ENCODE measurements around the gene GJA10.
A peak's percentile ranks its signal among the peaks of the same experiment; 100 is the strongest.

GJA10 gene

GRCh38 chr6:89917216-89917615 lies 22.9 kb downstream of the GJA10 start:
- no peak for DNase-seq (ENCODE audit: low read depth in 3 of 3)

- no peak for DNase-seq (ENCODE audit: low read depth in 3 of 3)
Observed at GRCh38 chr6:89917801-89918366, 23.6 kb downstream of the GJA10 start.

DNA sequence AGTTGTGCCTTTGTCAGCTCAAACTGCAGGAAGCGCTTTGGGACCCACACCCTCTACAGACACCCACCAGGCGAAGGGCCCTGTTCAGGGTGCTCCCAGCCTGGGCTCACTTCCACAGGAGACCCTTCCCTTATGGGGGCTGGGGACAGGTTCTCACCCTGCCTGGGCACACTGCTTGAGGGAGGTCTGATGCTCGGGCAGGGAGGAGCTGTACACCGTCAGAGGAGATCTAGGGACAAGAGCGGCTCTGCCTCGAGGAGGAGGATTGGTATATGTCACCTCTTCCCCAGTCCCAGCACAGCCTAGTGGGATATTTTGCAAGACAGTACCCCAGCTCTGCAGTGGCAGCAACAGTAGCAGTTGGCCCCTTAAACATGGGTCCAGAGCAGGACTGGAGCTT lies 26.9 kb downstream of the GJA10 start:
- no peak for DNase-seq (ENCODE audit: low read depth in 3 of 3)

DNA sequence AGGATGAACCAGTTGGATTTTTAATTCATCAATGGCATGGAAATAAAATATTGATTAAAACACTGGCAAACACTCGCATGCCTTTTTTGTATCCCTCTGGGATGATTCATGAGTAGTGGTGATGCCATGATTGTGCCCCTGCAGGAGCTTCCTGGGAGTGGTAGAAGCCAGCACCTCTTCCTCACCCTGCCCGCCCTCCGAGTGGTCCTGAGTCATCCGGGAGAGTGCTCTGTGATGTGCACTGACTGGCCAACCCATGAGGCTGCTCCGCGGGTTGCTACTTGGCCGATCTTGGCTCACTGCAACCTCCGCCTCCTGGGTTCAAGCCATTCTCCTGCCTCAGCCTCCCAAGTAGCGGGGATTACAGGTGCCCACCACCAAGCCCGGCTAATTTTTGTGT lies 27.4 kb downstream of the GJA10 start:
- no peak for DNase-seq (ENCODE audit: low read depth in 3 of 3)

DNA sequence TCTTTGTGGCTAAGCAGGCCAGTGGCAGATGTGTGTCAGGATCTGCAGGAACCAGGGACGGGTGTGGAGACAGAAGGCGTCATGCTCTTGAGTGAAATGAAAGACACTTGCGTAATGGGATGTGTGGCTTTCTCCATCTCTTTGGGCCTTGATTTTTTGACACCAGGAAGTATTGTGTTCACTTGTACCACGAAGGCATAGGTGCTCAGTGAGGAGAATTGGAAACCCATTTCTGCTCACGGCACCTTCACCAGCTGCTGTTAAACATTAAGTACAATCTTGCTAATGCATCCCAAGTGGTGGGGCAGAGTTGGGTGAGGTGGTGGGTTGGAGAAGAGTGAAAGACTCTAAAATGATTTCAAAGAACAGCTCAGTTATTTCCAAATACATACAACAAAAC lies 30.0 kb downstream of the GJA10 start:
- DNase-seq (ENCODE audit: low read depth in 3 of 3), result no peak

DNA sequence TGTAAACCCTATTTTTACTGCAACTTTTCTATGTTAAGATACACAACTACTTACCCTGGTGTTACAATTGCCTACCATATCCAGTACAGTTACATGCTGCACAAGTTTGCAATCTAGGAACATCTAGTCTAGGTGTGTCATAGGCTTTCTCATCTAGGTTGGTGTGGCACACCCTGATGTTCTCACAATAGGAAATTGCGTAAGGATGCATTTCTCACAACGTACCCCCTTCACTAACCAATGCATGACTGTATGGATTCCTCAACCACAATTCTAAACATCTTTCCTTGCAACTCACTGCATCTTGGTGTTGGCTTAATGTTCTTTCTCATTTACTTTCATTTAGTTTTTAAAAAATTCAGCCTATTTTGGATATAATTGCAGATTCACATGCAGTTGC lies 31.6 kb downstream of the GJA10 start:
- no peak for DNase-seq (ENCODE audit: low read depth in 3 of 3)

DNA sequence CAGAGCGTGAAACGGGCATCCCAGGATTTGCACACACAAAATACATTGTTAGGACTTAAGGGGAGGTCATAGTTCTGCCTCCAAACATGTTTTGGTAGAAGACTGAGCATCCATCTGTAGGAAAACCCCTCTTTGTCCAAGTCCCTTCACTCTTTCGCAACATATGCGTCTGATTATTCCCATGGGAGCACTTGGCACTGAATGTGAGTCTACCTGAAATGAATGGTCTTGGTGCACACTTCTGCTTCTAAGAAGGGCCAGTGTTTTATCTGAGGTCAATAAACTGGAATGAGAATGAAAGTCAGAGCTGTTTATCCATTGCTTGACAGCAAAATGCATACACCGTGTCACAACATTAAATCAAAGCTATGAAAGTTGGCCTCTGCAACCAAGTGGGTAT lies 33.0 kb downstream of the GJA10 start:
- DNase-seq (ENCODE audit: low read depth in 3 of 3), result no peak

DNA sequence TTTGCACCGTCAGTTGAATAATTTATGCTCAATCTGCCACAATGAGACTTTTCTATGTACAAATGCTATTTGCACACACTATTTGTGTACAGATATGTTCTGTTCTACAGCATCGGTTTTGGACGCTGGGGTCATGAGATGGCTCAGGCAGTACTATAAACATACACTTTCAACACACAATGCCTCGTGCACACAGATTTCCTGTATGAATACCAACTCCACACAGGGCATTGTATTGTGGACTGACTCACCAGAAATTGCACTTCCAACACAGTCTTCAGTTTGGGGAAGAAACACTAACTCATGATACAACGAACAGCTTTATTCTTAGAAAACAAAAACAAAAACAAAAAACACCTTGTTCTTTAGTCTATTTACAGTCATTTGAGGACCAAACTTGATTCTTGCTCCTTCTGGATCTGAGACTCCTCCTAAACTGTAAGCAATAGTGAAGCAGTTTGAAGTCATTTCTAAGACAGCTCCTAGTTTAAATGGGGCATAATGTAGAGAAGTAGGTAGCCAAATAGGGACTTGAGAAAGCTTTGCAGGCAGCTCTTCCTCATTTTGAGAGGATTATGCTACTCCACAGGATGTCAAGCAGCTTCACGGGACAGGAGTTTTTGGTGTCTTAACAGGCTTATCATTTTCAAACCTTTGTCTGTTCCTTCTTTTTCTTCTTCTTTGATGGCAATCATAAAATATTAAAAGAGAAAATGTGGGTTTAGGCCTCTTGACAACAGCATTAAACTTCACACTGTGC lies 33.7 kb downstream of the GJA10 start:
- DNase-seq (ENCODE audit: low read depth in 3 of 3), result no peak

DNA sequence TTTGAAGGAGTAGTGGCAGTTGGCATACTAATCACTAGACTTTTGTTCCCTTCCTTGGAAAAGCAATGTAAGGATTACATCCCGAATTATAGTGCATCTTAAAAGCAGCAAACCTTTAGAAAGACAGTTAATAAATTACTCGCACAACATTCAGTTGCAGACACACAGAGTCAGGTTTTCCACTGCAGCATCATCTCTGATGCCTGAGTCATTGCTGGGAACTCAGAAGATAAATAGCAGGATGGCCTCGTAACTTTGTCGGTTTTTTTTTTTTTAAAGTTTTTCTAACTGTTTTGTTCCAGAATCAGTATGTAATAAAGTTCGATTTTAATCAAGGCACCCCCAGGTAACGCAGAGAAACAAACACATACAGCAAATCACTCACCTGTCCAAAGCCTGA lies 34.3 kb downstream of the GJA10 start:
- DNase-seq (ENCODE audit: low read depth in 3 of 3), result peak in 1 of 3 experiments; percentile 26

- no peak for DNase-seq (ENCODE audit: low read depth in 3 of 3)
Observed at GRCh38 chr6:89930789-89931188, 36.5 kb downstream of the GJA10 start.

DNA sequence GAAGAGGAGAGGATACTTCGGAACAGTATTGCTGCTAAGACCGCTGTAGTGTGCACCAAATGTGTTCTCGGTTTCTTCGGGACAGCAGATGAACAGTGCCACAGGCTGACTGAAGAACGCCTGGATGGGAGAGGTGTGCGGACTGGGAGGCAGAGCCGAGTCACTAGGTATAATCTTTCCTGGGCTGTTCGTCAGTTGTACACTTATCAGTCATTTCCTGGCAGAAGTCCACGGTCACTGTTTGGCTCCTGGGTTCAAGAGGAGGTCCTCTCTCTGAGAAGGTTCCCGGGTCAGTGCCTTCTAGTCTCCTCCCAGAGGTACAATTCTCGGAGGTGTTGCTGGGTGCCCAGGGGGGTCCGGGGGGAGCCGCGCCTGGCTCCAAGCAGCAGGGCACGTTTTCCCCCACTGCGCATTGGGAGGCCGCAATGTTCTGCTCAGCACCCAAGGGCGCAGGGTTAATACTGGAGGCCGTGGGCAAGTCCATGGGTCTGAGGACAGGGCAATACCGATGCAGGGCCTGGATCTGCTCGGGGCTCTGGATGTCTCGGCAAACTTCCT lies 38.1 kb downstream of the GJA10 start:
- DNase-seq (ENCODE audit: low read depth in 3 of 3), result no peak

- no peak for DNase-seq (ENCODE audit: low read depth in 3 of 3)
Observed at GRCh38 chr6:89934685-89935366, 40.6 kb downstream of the GJA10 start.

DNA sequence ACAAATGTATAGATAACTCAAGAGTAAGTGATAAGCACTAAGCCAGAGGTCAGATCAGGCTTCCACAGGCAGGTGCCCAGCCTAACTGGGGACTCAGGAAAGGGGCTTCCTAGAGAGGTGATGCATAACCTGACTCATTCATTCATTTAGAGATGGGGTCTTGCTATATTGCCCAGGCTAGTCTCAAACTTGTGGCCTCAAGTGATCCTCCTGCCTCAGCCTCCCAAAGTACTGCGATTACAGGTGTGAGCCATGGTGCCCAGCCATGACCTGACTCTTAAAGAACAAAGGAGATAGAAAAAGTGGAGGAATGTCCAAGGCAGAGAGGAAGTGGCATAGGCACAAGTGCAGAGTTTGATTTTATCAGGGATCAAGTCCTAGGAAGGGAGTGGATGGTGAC lies 41.9 kb downstream of the GJA10 start:
- DNase-seq (ENCODE audit: low read depth in 3 of 3), result no peak

- no peak for DNase-seq (ENCODE audit: low read depth in 3 of 3)
Observed at GRCh38 chr6:89938014-89938413, 43.7 kb downstream of the GJA10 start.

DNA sequence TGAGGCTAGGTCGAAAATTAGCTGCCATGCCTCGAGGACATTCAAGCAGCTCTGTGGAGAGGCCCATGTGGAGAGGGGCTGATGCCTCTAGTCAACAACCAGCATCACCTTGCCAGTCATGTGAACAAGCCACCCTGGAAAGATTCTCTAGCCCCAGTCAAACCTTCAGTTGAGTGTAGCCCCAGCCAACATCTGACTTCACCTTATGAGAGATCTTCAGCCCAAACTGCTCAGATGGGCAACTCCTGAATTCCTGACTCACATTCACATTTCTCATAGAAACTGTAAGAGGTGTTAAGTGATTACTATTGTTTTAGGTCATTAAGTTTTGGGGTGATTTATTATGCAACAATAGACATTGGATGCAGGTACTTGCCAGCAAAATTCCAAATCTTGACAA lies 44.9 kb downstream of the GJA10 start:
- no peak for DNase-seq (ENCODE audit: low read depth in 3 of 3)

- peak in 2 of 3 experiments; percentile 31 to 35 for DNase-seq (ENCODE audit: low read depth in 3 of 3)
Observed at GRCh38 chr6:89940225-89941027, 46.2 kb downstream of the GJA10 start.

DNA sequence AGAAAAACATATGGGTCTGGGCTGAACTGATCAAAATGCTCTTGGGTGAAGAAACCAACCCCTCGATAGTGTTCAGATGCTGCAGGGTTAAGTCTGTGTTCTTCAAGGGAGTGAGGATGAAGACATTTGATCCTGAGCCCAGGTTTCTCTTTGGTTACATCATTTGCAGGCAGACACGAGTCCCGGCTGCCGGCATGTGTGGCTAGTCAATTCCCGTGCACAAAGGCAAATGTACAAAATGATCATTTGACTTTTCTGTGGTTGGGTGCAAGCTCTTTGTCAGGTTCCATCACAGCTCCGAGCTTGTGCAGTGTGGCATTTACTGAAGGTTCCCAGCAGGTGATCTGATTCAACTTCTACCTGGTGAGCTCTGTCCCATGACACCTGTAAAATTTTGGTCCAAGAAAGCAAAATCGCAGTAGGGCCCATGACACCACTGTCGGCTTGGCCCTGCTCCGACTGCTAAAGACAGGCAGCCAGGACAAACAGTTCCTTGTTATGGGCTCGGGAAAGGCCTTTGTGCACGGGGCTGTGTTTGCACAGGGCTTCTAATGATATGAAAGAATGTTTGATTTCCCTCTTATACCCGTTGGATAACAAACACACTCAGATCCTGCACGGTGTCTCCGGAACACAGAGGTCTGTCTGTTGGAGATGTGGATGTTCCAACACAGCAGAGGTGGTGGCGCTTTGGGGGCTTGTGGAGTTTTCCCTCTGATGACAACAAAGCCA lies 46.9 kb downstream of the GJA10 start:
- no peak for DNase-seq (ENCODE audit: low read depth in 3 of 3)

GRCh38 chr6:89941763-89942497 lies 47.7 kb downstream of the GJA10 start:
- no peak for DNase-seq (ENCODE audit: low read depth in 3 of 3)

- DNase-seq (ENCODE audit: low read depth in 3 of 3), result no peak
Observed at GRCh38 chr6:89942601-89943000, 48.3 kb downstream of the GJA10 start.

DNA sequence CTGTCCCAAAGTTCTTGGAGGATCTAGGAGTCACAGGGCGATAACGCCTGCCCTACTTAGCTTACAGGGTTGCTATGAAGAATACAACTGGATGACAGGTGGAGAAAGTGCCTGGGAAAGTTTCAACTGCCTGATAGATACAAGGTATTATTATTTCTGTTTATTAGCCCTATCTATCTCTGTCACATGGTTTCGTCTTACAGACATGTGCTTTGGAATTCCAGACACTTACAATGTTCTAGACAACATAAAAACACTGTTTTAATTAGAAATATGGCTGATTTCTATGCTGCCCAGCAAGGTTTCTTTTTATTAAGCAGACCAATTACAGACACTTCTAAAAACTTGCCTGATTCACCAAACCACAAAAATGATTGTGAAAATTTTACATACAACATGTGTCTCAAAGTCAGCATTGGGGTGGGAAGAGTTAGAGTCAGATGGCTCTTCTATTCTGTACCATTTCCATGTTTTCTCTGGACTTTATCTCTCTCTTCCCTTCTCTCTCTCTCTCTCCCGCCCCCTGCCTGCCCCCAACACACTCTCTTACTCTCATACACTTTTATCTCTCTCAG lies 50.0 kb downstream of the GJA10 start:
- no peak for DNase-seq (ENCODE audit: low read depth in 3 of 3)

Data from stimulated activated CD4-positive, alpha-beta T cell treated with anti-CD3 and anti-CD28 coated beads, TNF-alpha, amount 100 ng/mL, for 4 hours (primary cell).